Stomach (tissue), 9 donors: ENCODE results near the gene ABCA9. TPM values are rescaled to one million over a fixed set of nuclear protein-coding genes. Genes with fewer than 3 reads are reported as not detected.
A peak's percentile ranks its signal among the peaks of the same experiment; 100 is the strongest.

Experiments
- DNase-seq, 2 donors: peaks; one replicate each; pipeline versions ENCODE4 v3.0.0 to v3.0.0-alpha.2; 2013 to 2019
- H3K27ac ChIP-seq, 5 donors: fragments of 200-600 bp in 4 of 5; sonication (generic) in 4 of 5; one replicate each; pipeline ENCODE4 v1.5.1; 2013 to 2019; ENCODE audit warnings: mild to moderate bottlenecking in 1 of 5, moderate library complexity in 1 of 5
- H3K27me3 ChIP-seq, 3 donors: fragments of 200-600 bp; sonication (generic); one replicate each; pipeline ENCODE4 v1.5.1; 2017 to 2019; ENCODE audit warnings: mixed run types in 1 of 3
- H3K36me3 ChIP-seq, 4 donors: fragments of 200-600 bp; sonication (generic); 1 replicate in 3 of 4; 2 replicates in 1 of 4; pipeline ENCODE4 v1.5.1; 2016 to 2019
- H3K4me1 ChIP-seq, 4 donors: fragments of 200-600 bp; sonication (generic); one replicate each; pipeline ENCODE4 v1.5.1; 2016 to 2019
- H3K4me3 ChIP-seq, 4 donors: fragments of 200-600 bp; sonication (generic) in 3 of 4; one replicate each; pipeline ENCODE4 v1.5.1; 2016 to 2019; ENCODE audit warnings: mild to moderate bottlenecking in 1 of 4
- H3K9me3 ChIP-seq, 4 donors: fragments of 200-600 bp; sonication (generic); one replicate each; pipeline ENCODE4 v1.5.1; 2016 to 2019
- CTCF ChIP-seq, 7 experiments: fragments of 450-650 bp in 4 of 7; fragments of 200-600 bp in 3 of 7; sonication (generic) in 3 of 7; IDR thresholded peaks; one replicate each; pipeline ENCODE4 v1.5.1; 2016 to 2019; ENCODE audit warnings: antibody characterized with exemption in 7 of 7, control low read depth in 2 of 7, mild to moderate bottlenecking in 1 of 7
- EP300 ChIP-seq: sonication (generic); formaldehyde crosslinking; IDR thresholded peaks from one replicate; pipeline ENCODE4 v1.6.1; 2017; ENCODE audit warnings: antibody characterized with exemption
- POLR2A ChIP-seq, 4 donors: fragments of 450-650 bp; IDR thresholded peaks; one replicate each; pipeline ENCODE4 v1.6.1; 2016; ENCODE audit warnings: antibody characterized with exemption in 4 of 4, control low read depth in 2 of 4, mild to moderate bottlenecking in 1 of 4, moderate library complexity in 1 of 4
- POLR2AphosphoS5 ChIP-seq, 3 donors: sonication (generic); formaldehyde crosslinking; IDR thresholded peaks; one replicate each; pipeline ENCODE4 v1.6.1; 2016; ENCODE audit warnings: antibody characterized with exemption in 3 of 3
- WGBS, 5 donors: extraction: QIAGEN DNeasy Blood & Tissue Kit in 3 of 5; methylation state at CpG; one replicate each; pipeline versions ENCODE4 v1.1.5 to v1.1.7; 2013 to 2018; 5-methylcytosine and 5-hydroxymethylcytosine counted together
- intact Hi-C: fragments of 100-400 bp; cut with DNase I; formaldehyde crosslinking; loops from one replicate; pipeline ENCODE4 v1.15.1; 2023; ENCODE audit warnings: low total_unique reads
- polyA plus RNA-seq, 3 donors: library from polyadenylated mRNA; stranded (reverse); fragments of 200-250 nt; gene quantifications; one replicate each; pipeline ENCODE4 v1.2.3, GENCODE V29; 2013
- total RNA-seq, 5 donors: library from RNA; depleted of rRNA; stranded (reverse); fragments of >200 nt; gene quantifications; one replicate each; pipeline versions ENCODE4 v1.1.0 to v1.2.3, GENCODE V29; 2014 to 2016
- donor health status: healthy with polysubstance abuse.
- donor health status: Bipolar disorder and iron deficiency.
- donor health status: healthy.

The ABCA9 gene
- total and polyA plus RNA-seq, 8 donors, result 1.4 to 38.5 (median 5.0) TPM

GRCh38 chr17:68939195-68939594, 121.5 kb downstream of the ABCA9 start:
- no peak overlapping the region for H3K4me3 ChIP-seq
- DNase-seq, result no peak
- no peak for TF ChIP-seq POLR2AphosphoS5 (IDR thresholded peaks at IDR 0.05)
- TF ChIP-seq POLR2A (IDR thresholded peaks at IDR 0.05), result no peak
- TF ChIP-seq CTCF (IDR thresholded peaks at IDR 0.05), result no peak
- TF ChIP-seq EP300, result no peak
- no peaks in the 10 kb centered on the region for H3K9me3 ChIP-seq
- H3K27me3 ChIP-seq, result no peaks in the 10 kb centered on the region
- intact Hi-C loops, result no loop called here
- 49 to 70% (median 63%) methylated on average over 3 of the region's 3 CpGs for WGBS, 5 donors
- H3K36me3 ChIP-seq, result no peaks in the 10 kb centered on the region
- no peak overlapping the region for H3K27ac ChIP-seq
- H3K4me1 ChIP-seq, result no peaks in the 10 kb centered on the region

- TF ChIP-seq CTCF (IDR thresholded peaks at IDR 0.05), result no peak
- no peak for TF ChIP-seq EP300
- no peak for TF ChIP-seq POLR2A (IDR thresholded peaks at IDR 0.05)
- TF ChIP-seq POLR2AphosphoS5 (IDR thresholded peaks at IDR 0.05), result no peak
These were observed 122.7 kb downstream of the ABCA9 start for GRCh38 chr17:68937890-68938514.

GRCh38 chr17:68927516-68927915, 133.2 kb downstream of the ABCA9 start:
- H3K4me3 ChIP-seq, result no peak overlapping the region
- peak overlapping the region in 2 of 5 donors; percentile 1 to 52 for H3K27ac ChIP-seq
- 52 to 74% (median 66%) methylated on average over 4 of the region's 4 CpGs for WGBS, 5 donors
- H3K27me3 ChIP-seq, result no peaks in the 10 kb centered on the region
- intact Hi-C loops, result no loop called here
- H3K9me3 ChIP-seq, result no peaks in the 10 kb centered on the region
- H3K4me1 ChIP-seq, result peaks cover 0 to 12% (median 0%) of the 10 kb centered on the region in 4 donors
- no peak for DNase-seq
- H3K36me3 ChIP-seq, result no peaks in the 10 kb centered on the region
- TF ChIP-seq POLR2AphosphoS5 (IDR thresholded peaks at IDR 0.05) (no peak), POLR2A (IDR thresholded peaks at IDR 0.05) (no peak), EP300 (no peak), CTCF (IDR thresholded peaks at IDR 0.05) (no peak)

More at GRCh38 chr17:68937890-68938514, 122.7 kb downstream of the ABCA9 start:
- DNase-seq, result no peak
- intact Hi-C loops, result no loop called here
- no peaks in the 10 kb centered on the region for H3K4me1 ChIP-seq
- H3K27ac ChIP-seq, result no peak overlapping the region
- H3K9me3 ChIP-seq, result no peaks in the 10 kb centered on the region
- no peak overlapping the region for H3K4me3 ChIP-seq
- 77 to 83% (median 80%) methylated on average over 8 of the region's 8 CpGs for WGBS, 5 donors
- H3K36me3 ChIP-seq, result no peaks in the 10 kb centered on the region
- no peaks in the 10 kb centered on the region for H3K27me3 ChIP-seq

- DNase-seq, result no peak
- WGBS, 5 donors, result 79 to 85% (median 83%) methylated on average over 9 of the region's 9 CpGs
- Histone ChIP-seq H3K9me3 (no peaks in the 10 kb centered on the region), H3K27ac (no peak overlapping the region), H3K27me3 (no peaks in the 10 kb centered on the region), H3K36me3 (peaks cover 0 to 3% (median 0%) of the 10 kb centered on the region in 4 donors), H3K4me3 (no peak overlapping the region), H3K4me1 (peaks cover 0 to 12% (median 0%) of the 10 kb centered on the region in 4 donors)
- intact Hi-C loops, result no loop called here
- TF ChIP-seq CTCF (IDR thresholded peaks at IDR 0.05), result no peak
- TF ChIP-seq EP300, result no peak
- no peak for TF ChIP-seq POLR2A (IDR thresholded peaks at IDR 0.05)
- no peak for TF ChIP-seq POLR2AphosphoS5 (IDR thresholded peaks at IDR 0.05)
These were observed 135.7 kb downstream of the ABCA9 start for GRCh38 chr17:68924793-68925720.
